Activated CD8-positive, alpha-beta memory T cell treated with anti-CD3 and anti-CD28 coated beads, Interleukin-2, amount 50 U/mL, for 24 hours (primary cell): ENCODE measurements around the gene IL26.

Experiments used
- DNase-seq: peaks from one replicate; pipeline ENCODE4 v3.0.0-alpha.2; 2020; ENCODE audit errors: extremely low read depth

Gene IL26

GRCh38 chr12:68156636-68157035 lies 69.0 kb downstream of the IL26 start:
- DNase-seq: no peak

- DNase-seq: no peak
Observed at GRCh38 chr12:68154779-68155178, 70.8 kb downstream of the IL26 start.
